Measurements from ENCODE around the gene HGFAC. TPM values are rescaled to one million over a fixed set of nuclear protein-coding genes. Genes with fewer than 3 reads are reported as not detected.

HGFAC gene
- total RNA-seq, 3 donors from 2014 or later (not counting 1 experiment from before 2014, with no cell fraction given) = 0.43 to 0.54 TPM; not detected in 1

- TF ChIP-seq CTCF (IDR thresholded peaks at IDR 0.05) = no peak
- H3K27me3 Mint-ChIP-seq (ENCODE audit: low read depth in 2 of 2) = peaks cover 0 to 4% of the 10 kb centered on the region in 2 donors
- DNase-seq (no peak), ATAC-seq (no peak)
- no peaks in the 10 kb centered on the region for H3K9me3 Mint-ChIP-seq
- Histone ChIP-seq H3K4me3 (ENCODE audit: low read length) (no peak overlapping the region), H3K27ac (ENCODE audit: low read length) (no peak overlapping the region), H3K9me3 (ENCODE audit: control insufficient read depth, insufficient read depth, low read length) (no peaks in the 10 kb centered on the region), H3K36me3 (ENCODE audit: control insufficient read depth, insufficient read depth, low read length) (no peaks in the 10 kb centered on the region), H3K4me1 (ENCODE audit: control insufficient read depth, insufficient read depth, low read length) (peaks cover 60% of the 10 kb centered on the region), H3K27me3 (ENCODE audit: control insufficient read depth, insufficient read depth, low read length) (no peaks in the 10 kb centered on the region)
- H3K4me1 Mint-ChIP-seq = peaks cover 24 to 43% of the 10 kb centered on the region in 2 donors
- H3K27ac Mint-ChIP-seq = peak overlapping the region; percentile 50 to 63
- no peaks in the 10 kb centered on the region for H3K36me3 Mint-ChIP-seq
- peak overlapping the region; percentile 17 for H3K4me3 Mint-ChIP-seq
- intact Hi-C loops (cut with micrococcal nuclease) = no loop called here
- 35% methylated on average over 11 of the region's 11 CpGs for WGBS (ENCODE audit: insufficient coverage)
Observed at GRCh38 chr4:3488820-3489219, 47.1 kb downstream of the HGFAC start.

DNA sequence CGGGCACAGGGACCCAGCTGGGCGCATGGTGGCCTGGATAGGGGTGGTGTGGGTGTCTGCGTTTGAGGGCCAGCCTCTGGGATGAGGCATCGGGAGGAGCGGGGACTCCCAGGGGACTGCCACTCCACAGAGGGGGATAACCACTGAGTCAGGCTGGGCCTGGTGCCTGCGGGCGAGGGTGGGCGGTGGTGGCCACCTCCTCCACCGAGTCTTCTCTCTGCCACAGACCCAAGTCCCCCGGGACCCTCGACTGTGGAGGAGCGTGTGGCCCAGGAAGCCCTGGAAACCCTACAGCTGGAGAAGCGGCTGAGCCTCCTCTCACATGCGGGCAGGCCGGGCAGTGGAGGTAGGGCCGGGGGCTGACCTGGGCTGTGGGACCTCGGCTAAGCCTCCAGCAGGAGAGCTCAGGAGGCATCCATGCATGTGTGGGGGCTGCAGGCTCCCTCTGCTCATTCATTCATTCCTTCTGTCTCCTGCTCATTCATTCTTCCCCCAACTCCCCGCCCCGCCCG, 47.7 kb downstream of the HGFAC start:
- TF ChIP-seq CTCF (IDR thresholded peaks at IDR 0.05) = no peak
- H3K36me3 Mint-ChIP-seq = no peaks in the 10 kb centered on the region
- no peak overlapping the region for H3K4me3 ChIP-seq (ENCODE audit: low read length)
- H3K27ac Mint-ChIP-seq = no peak overlapping the region
- H3K4me1 Mint-ChIP-seq = peaks cover 24 to 37% of the 10 kb centered on the region in 2 donors
- ATAC-seq = no peak
- 50% methylated on average over 20 of the region's 20 CpGs for WGBS (ENCODE audit: insufficient coverage)
- DNase-seq = no peak
- H3K27me3 Mint-ChIP-seq (ENCODE audit: low read depth in 2 of 2) = peaks cover 0 to 4% of the 10 kb centered on the region in 2 donors
- H3K4me1 ChIP-seq (ENCODE audit: control insufficient read depth, insufficient read depth, low read length) = peaks cover 60% of the 10 kb centered on the region
- H3K27me3 ChIP-seq (ENCODE audit: control insufficient read depth, insufficient read depth, low read length) = no peaks in the 10 kb centered on the region
- no peak overlapping the region for H3K4me3 Mint-ChIP-seq
- H3K9me3 Mint-ChIP-seq = no peaks in the 10 kb centered on the region
- no peak overlapping the region for H3K27ac ChIP-seq (ENCODE audit: low read length)
- intact Hi-C loops (cut with micrococcal nuclease) = no loop called here
- H3K36me3 ChIP-seq (ENCODE audit: control insufficient read depth, insufficient read depth, low read length) = peaks cover 2% of the 10 kb centered on the region
- H3K9me3 ChIP-seq (ENCODE audit: control insufficient read depth, insufficient read depth, low read length) = no peaks in the 10 kb centered on the region

DNA sequence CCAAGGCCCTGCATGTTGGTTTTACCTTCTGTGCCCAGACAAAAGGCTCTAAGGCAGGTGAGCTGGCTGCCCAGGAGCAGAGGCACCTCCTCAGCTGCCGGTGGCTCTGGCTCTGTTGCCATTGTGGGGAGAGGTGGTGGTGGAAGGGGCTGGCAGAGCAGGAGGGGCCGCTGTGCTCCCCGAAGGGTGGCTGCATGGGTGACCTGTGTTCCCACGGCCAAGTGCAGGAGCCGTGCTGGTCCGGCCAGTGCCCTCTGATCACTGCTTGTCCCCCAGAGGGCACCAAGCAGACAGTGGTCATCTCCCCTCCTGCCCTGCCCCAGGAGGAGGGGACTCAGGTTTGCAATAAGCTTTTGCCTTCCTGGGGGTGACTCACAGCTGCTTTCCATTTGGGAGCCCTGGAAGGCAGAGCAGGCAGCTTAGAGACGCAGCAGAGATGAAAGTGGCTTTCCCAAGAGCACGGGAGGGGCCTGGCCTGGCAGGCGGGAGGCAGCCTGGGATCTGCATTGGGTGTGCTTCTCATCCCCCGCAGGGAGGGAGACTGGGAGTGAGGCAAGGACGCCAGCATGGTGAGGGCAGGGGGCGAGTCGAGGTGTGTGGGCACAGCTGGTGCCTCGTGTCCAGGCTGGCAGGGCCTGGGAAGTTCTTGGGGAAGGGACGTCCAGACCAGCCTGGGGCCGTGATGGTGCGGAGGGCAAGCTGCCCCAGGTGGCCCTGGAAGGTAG, 50.1 kb downstream of the HGFAC start:
- Mint-ChIP-seq H3K27me3 (ENCODE audit: low read depth in 2 of 2) (peaks cover 0 to 4% of the 10 kb centered on the region in 2 donors), H3K9me3 (no peaks in the 10 kb centered on the region), H3K27ac (no peak overlapping the region), H3K36me3 (no peaks in the 10 kb centered on the region), H3K4me1 (peaks cover 12 to 33% of the 10 kb centered on the region in 2 donors), H3K4me3 (no peak overlapping the region)
- WGBS (ENCODE audit: insufficient coverage) = 81% methylated on average over 17 of the region's 17 CpGs
- Histone ChIP-seq H3K9me3 (ENCODE audit: control insufficient read depth, insufficient read depth, low read length) (no peaks in the 10 kb centered on the region), H3K4me1 (ENCODE audit: control insufficient read depth, insufficient read depth, low read length) (peaks cover 48% of the 10 kb centered on the region), H3K4me3 (ENCODE audit: low read length) (no peak overlapping the region), H3K27ac (ENCODE audit: low read length) (no peak overlapping the region), H3K36me3 (ENCODE audit: control insufficient read depth, insufficient read depth, low read length) (peaks cover 3% of the 10 kb centered on the region), H3K27me3 (ENCODE audit: control insufficient read depth, insufficient read depth, low read length) (no peaks in the 10 kb centered on the region)
- ATAC-seq (no peak), DNase-seq (no peak)
- intact Hi-C loops (cut with micrococcal nuclease) = no loop called here
- TF ChIP-seq CTCF (IDR thresholded peaks at IDR 0.05) = no peak

All from natural killer cell (primary cell).